Ramos (cell line): Measurements from ENCODE around the gene DCC.

ENCODE experiments used
- in situ Hi-C: fragments of 300-500 bp; cut with MboI; formaldehyde crosslinking; loops from one replicate; pipeline ENCODE4 v1.14.3; 2022; ENCODE audit warnings: low sequenced_read_pairs; ENCODE audit not compliant: unreplicated experiment

DCC gene

DNA sequence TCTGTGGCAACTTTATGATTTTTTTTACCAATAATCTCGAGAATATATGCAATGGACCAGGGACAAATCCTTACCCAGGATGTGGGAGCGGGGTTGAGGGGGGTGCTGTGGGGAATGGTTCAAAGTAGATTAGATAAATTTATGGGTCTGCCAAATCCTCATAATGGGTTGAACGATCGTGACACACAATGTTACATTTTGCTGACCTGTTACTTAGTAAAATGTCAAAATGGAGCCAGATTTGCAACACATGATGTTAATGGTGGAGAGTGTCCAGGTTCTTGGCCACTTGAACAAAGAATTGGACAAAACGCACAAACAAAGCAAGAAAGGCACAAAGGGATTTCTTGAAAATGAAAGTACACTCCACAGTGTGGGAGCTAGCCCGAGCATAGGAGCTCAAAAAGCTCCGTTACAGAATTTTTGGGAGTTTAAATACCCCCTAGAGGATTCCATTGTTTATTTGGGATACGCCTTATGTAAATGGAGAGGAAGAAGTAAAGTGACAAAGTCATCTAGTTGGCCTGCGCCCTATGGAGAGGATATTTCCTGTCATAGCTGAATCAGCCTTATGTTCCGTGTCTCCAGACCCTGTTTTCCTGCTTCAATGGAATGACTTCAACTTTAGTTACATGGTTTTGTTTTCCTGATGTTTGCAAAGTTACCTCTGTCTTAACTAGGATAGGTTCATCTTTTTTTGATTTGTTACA, 776.0 kb downstream of the DCC start:
- in situ Hi-C loops: no loop called here

DNA sequence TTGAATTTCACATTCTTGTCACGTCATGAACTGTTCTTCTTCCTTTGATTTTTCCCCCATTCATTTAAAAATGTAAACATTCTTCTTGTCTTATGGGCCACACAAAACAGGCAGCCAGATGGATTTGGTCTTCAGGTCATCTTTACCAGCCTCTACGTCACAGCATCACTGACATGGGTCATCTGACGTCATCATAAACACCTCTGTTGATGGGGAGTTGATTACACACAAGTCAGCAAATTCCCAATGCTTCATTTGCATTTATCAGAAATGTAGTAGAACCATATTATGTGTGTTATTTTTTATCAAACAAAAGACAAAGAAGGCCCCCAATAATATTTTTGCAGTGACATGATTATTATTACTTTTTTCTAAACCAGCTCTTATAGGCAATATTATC, 777.9 kb downstream of the DCC start:
- in situ Hi-C loops: no loop called here

DNA sequence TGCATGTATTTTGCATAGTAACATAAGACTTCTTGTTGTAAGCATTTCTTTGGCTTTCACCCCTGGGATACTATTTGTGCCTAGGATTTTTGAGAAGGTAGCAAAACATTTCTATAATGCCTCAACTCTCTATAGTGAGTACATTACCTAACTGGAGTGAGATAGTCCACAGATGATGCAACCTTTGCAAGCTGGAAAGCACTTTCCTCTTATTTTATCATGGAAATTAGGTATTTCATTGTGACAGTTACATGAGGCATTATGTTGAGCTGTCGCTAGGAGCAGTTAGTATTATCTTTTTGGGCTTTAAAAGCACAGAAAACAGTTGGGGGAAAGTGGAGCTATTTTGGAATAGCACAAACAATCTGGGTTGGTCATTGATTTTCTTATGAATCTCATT, 786.2 kb downstream of the DCC start:
- in situ Hi-C loops: no loop called here

DNA sequence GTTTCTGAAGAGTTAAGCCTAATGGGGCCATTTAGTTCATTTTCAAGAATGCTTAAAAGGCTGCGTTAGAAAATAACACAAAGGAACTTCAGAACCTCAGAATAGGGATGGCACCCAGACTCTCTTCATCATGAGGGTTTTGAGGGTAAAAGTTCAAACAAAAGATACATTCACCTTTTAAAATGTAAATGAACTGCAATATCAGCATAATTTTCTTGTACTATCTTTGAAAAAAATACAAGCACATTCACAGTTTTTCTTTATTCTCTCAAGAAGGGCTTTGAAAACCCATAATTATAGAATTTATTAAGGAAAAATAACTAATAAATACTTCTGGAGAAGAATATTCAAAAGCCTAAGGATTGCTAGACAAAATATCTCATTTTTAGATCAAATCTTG, 791.0 kb downstream of the DCC start:
- in situ Hi-C loops: no loop called here

DNA sequence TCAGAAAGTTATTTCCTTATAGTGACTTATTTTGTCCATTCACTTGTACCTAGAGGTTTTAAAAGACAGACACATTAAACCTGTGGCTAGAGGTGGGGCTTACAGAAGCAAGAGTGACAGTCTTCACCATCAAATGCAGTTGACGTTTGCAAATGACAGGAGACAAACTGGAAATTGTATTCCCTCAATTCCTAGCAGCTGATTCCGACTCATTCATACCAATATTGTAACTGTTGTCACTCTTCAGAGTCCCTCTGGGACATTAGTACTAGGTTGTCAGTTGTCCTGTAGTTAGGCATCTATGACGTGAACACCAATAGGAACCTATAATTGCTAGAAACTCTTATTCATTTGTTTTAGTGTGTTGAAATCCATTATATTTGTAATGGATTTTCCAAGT, 794.7 kb downstream of the DCC start:
- in situ Hi-C loops: no loop called here

DNA sequence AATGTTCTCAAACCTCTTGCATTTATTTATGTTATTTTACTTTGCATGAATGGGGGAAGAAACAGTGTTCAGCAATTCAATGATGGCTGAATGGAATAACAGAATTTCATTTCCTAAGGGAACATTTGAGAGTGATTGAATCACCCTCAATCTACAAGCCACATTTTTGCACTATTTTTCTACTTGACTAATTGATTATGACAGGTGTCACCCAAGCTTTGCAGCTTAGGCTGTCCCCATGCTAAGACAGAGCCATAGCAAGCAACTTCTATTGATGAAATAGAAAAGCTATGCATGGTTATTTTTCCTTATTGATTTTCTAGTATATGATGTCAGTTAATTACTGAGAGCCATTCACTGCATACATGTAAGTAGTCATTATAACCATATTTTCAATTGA, 795.7 kb downstream of the DCC start:
- in situ Hi-C loops: no loop called here

DNA sequence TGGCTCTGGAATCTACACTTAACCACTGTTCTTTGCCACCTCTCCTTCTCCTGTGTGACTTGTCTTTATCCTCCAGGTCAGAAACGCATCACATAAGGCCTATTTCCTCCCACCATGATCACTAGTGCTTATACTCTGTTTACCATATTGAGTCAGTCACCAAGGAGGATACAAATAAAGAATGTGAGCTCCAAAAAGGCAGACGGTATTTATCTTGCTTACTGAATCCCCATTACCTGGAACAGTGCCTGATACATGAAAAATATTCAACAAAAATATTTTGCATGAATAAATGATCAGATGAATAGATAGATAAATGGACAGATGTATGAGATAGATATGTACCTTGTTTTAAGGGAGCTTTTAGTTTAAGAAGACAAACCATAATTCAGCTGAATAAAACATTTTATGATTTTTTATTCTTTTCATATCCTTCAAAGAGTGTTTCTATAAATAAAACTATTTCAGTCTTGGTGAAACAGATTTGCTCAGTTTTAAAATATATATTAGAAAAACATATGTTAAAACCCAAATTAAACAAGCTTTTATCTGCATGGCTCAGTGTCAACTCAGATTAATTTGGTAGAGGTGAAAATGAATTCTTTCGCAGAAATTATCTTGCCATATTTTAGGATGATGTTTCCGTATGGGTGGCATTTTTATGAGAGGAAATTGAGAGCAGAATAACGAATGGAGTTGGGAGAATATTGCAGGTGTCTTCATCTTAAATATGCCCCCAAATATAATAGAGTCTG, 799.9 kb downstream of the DCC start:
- in situ Hi-C loops: no loop called here

DNA sequence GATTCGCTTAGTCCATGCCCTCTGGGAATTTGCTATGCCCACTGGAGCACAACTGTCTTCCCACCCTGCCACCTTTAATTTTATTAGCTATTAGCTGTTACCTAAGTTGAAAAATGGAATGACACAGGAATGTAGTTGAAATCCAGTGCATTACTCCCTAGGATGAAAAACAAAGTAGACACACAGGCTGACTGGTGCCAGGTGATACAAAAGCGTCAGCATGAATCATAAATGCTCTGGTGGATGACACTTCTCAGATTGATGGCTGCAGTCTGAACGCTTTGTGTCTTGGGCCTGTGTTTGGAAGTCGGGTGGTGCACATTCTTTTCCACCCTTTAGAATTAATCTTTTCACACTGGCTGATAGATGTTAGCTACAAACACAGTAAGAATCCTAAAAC, 802.0 kb downstream of the DCC start:
- in situ Hi-C loops: no loop called here

DNA sequence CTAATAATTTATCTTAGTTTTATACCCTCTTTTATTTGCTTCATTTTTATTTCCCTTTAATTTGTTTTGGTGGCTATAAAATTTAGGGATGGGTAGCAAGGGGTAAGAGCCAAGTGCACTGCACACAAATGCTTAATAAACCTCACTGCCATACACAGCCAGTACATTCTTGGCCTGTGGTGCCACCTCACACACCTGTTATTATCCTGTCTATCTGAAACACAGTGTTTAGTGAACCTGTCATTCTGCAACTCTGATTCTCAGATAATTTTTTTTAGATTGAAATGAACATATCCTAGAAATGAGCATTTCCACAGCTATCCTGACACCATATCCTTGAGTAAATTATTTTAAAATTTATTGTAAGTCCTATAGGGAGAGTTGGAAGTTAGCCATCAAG, 807.5 kb downstream of the DCC start:
- in situ Hi-C loops: no loop called here

DNA sequence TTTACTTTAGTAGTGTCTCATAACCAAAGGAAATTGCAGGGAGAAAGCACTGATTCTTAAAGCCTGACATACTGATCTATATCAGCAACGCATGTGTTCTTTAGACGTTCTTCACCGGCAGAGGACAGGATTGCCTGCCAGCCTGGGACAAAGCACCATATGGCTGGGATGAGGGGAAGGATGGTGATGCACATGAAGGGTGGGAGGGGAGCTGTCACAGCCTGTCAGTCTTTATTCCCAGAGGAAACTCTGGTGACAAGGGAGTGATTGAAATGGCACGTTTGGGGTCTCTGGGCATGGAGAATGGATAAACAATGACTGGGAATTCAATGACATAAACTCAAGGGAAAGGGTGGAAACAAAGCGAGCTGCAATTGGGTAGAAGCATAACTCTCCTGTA, 808.1 kb downstream of the DCC start:
- in situ Hi-C loops: no loop called here

DNA sequence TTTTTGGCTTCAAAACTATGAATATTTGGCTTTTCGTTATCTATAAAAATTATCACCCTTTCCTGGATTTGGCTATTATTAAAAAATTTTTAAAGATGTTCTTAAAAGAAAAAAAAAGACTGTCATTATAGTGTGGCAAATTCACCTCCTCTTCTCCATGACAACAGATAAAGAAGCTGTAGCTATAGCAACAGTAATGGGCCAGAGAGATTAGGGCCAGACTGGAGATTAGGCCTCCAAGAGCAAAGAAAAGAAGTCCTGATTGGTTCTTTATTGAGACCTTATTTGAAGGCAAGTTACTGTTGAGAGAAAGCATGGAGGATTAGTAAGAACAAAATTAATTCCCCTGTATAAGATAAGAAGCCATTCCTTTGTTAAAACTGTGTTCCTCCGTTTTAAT, 812.5 kb downstream of the DCC start:
- in situ Hi-C loops: no loop called here

DNA sequence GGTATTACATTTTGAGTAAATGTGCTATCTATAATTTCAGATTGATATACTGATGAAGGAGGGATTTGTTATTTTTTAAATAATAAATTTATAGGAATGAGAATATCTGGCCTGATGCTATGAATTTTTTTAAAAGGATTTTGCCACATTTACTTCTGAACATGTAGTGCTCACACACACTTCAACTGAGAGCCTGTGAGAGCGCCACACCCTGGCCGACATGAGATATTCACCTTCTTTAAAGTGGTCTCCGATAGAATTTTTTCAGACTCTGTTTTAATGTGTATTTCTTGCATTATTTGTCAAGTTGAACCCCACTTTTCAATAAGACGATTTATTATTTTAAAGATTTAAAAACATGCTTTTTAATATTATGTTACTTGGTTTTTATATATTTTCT, 813.3 kb downstream of the DCC start:
- in situ Hi-C loops: no loop called here

DNA sequence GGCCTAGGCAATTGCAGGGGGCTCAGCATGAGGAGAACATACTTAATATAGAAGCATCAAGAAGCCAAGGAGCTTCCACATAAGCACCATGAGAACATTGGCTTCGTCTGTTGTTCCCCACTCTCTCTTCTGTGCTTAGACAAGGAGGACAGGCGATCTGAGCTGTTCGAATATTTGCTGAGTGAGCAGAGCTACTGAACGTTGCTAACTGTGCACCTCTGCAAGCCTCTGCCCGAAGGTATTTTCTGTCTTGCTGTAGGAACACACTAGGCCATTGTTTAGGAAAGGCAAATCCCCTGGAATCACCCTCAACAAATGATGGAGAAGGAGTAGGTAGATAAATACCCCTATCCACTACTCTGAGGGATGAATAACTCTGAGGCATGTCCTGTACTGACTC, 813.8 kb downstream of the DCC start:
- in situ Hi-C loops: no loop called here

DNA sequence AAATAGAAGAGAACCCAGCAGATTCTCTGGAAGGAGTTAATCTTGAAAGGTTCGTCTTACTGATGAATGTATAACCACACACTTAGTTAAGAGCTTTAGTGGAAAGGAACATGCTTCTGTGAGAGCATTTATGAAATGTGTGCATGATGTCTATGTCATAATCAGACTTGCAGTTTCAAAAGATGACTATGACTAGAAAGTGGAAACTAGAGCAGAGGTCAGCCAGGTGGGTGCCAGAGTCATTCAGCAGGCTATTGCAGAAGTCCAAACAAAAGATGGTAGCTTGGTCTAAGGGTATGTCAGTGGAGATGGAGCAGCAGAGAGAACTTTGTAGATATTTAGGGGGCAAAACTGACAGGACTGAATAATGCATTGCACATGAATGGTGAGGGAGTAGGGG, 825.8 kb downstream of the DCC start:
- in situ Hi-C loops: no loop called here

DNA sequence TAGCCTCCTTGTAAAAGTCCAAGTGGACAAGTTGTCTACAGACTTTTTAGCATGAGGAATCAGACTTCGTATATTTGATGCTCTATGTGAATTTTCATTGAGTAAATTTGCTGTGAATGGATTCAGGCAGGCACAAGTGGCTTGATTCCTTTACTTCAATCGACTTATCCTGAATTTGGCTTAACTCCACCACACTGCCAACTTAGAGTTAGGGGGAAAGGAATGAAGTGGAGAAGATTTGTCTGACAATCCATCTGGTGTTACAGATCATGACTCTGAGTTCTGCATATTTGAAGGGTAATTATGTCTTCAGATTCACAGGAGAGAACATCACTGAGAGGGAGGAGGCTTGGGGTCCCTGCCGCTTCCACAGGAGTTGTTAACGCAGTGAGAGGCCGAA, 829.3 kb downstream of the DCC start:
- in situ Hi-C loops: no loop called here

DNA sequence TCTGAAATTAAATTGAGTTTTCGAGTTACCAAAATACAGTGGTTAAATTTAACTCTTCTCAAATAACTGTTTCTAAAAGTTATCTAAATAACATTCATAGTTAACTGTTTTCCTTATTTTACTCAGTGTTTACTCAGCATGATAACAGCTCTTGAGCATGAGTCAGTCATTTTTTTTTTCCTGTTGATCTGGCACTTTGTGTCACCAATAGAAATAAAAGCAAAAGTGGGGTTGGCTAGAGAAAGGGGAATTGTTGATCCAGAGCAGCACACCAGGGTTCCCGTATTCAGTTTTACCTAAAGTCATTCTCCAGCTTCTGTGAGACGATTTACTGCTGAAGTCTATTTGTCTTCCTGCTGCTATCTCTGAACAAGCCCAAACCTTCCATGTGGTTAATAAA, 851.6 kb downstream of the DCC start:
- in situ Hi-C loops: no loop called here

DNA sequence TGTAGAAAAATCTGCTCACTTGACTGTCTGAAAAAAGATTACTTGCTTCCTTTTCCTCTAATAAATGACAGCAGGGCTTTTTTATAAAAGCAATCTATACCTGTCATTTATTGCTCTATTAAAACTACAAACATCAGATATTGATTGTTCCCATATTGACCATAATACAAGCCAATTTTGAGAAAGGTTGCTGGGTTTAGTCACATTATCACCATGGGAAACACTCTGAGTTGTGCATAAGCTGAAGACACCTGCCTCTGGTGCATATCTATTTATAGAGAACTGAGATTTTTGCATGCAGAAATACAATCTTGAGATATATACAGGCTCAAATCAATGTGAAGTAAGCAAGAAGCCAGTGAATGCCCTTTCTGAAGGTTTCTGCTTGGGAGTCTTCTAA, 853.9 kb downstream of the DCC start:
- in situ Hi-C loops: no loop called here

DNA sequence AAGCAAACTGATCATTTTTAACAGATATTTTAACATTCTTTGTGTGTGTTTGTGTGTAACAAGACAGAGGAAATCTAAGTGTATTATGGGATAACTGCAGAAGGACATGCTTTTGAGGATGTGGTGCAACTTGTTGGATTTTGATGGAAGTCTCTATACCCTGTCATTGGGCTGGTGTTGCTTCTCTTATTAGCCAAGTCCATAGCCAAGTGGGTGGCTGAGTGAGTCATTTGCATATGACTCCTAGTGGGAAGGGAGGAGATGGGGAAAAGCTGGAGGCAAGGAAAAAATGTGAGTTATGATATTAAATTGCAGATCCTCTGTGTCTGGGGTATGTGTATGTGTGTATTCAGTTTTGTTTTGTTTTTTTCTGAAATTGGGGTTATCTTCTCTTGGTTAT, 879.9 kb downstream of the DCC start:
- in situ Hi-C loops: no loop called here

DNA sequence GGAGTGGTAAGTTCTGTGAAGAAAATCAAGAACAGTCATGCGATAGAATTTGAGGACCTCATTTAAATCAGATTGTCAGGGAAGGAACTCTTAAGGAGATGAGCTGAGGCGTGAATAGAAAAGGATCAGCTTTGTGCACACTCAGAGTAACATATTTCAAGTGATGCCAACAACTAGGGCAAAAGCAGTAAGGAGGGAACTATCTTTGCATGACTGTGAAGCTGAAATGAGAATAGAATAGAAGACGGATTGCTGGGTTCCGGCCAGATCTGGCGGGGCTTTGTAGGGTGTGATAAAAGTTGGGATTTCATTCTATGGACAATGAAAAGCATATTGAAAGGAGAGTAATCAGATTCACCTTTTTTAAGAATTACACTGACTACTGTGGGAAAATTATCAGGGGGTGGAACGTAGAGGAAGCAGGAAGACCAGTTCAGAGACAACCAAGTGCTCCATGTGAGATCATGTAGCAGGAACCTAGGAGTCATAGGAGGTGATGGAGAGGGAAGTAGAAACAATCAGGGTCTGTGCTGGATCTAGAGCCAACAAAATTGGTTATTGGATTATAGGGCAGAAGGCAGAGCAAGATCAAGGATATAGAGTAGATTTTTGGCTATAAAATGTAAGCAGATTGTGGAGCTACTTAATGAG, 884.3 kb downstream of the DCC start:
- in situ Hi-C loops: no loop called here

DNA sequence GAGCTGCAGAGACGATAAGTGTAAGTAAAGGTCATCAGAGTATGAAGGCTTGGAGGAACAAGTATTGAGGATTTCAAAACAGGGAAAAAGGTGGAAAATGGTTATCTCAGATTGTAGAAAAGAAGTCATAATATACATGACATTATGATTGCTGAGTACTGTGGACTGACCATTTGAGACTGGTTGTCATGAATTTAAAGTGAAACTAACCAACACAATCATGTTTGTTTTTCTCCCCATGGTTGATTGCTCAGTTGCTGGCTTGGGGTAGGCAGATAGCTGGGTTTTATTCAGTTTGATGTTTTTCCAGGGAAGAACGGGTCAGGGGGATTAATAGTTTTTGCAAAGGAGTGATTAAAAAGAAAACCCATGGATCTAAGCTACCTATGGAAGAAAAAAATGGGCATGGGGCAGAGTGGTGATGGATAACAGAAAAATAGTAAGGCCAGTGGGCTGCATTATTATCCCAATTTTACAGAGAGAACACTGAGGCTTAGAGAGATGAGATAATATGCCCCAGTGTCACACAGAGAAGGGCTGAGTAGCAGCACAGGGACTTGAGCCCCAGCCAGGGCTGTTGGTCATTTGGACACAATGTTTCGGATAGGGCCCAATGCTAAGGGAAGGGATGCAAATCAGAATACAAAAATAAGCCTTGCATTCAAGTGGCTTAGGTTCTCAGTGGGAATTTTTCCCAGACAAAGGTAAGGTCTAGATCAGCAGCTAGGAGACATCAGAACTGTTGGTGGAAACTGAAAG, 885.7 kb downstream of the DCC start:
- in situ Hi-C loops: no loop called here

DNA sequence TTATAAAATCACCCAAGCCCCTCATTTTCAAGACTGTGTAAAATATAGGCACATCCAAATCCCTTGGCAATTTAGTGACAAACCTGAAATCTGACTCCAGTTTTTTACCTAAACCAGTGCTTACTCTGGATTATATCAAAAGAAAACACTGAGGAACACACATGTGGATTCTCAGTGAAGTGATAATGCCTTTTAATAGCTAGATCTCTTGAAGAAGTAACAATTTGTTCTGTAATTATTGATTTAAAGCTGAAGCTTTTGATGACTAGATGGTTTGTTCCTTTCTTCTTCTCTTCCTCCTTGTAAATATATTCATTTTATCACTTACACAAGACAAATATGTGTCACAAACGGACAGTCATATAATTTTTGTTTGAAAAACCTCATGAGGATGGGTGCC, 894.6 kb downstream of the DCC start:
- in situ Hi-C loops: no loop called here
